HEK293 (cell line): Measurements from ENCODE around the gene GJA9.
A peak's percentile ranks its signal among the peaks of the same experiment; 100 is the strongest.

Experiments used
- GLIS2 ChIP-seq: fragments of 450-650 bp; formaldehyde crosslinking; IDR thresholded peaks from 2 replicates; pipeline ENCODE4 v1.5.1; 2016; ENCODE audit warnings: missing biosample characterization, missing genetic modification characterization
- KLF1 ChIP-seq: fragments of 450-650 bp; formaldehyde crosslinking; IDR thresholded peaks from 2 replicates; pipeline ENCODE4 v1.5.1; 2016; ENCODE audit warnings: missing biosample characterization, missing genetic modification characterization
- KLF8 ChIP-seq: fragments of 450-650 bp; formaldehyde crosslinking; IDR thresholded peaks from 2 replicates; pipeline ENCODE4 v1.5.1; 2016; ENCODE audit warnings: missing biosample characterization, missing genetic modification characterization
- OSR2 ChIP-seq: fragments of 450-650 bp; formaldehyde crosslinking; IDR thresholded peaks from 2 replicates; pipeline ENCODE4 v1.5.1; 2016; ENCODE audit warnings: missing biosample characterization, missing genetic modification characterization
- SP3 ChIP-seq: fragments of 450-650 bp; formaldehyde crosslinking; IDR thresholded peaks from 2 replicates; pipeline ENCODE4 v1.5.1; 2016; ENCODE audit warnings: missing biosample characterization, missing genetic modification characterization
- TRIM28 ChIP-seq: IDR thresholded peaks from 2 replicates; pipeline ENCODE4 v1.6.1; 2011; ENCODE audit warnings: low read length, control low read depth, borderline replicate concordance
- ZBTB7A ChIP-seq: fragments of 450-650 bp; formaldehyde crosslinking; IDR thresholded peaks from 2 replicates; pipeline ENCODE4 v1.5.1; 2016; ENCODE audit warnings: low read depth, missing biosample characterization, missing genetic modification characterization
- ZFP37 ChIP-seq: fragments of 450-650 bp; formaldehyde crosslinking; IDR thresholded peaks from 2 replicates; pipeline ENCODE4 v1.5.1; 2016; ENCODE audit warnings: missing biosample characterization, missing genetic modification characterization
- ZNF16 ChIP-seq: fragments of 450-650 bp; formaldehyde crosslinking; IDR thresholded peaks from 2 replicates; pipeline ENCODE4 v1.5.1; 2016; ENCODE audit warnings: low read depth, missing biosample characterization, missing genetic modification characterization
- ZNF239 ChIP-seq: fragments of 450-650 bp; formaldehyde crosslinking; IDR thresholded peaks from 2 replicates; pipeline ENCODE4 v1.5.1; 2016; ENCODE audit warnings: missing biosample characterization, missing genetic modification characterization
- ZNF26 ChIP-seq: fragments of 450-650 bp; formaldehyde crosslinking; IDR thresholded peaks from 2 replicates; pipeline ENCODE4 v1.5.1; 2016; ENCODE audit warnings: missing biosample characterization, missing genetic modification characterization
- ZNF280D ChIP-seq: fragments of 450-650 bp; formaldehyde crosslinking; IDR thresholded peaks from 2 replicates; pipeline ENCODE4 v1.5.1; 2016; ENCODE audit warnings: missing biosample characterization, missing genetic modification characterization
- ZNF394 ChIP-seq: fragments of 450-650 bp; formaldehyde crosslinking; IDR thresholded peaks from 2 replicates; pipeline ENCODE4 v1.5.1; 2016; ENCODE audit warnings: missing biosample characterization, missing genetic modification characterization, mild to moderate bottlenecking, moderate library complexity, borderline replicate concordance
- ZNF521 ChIP-seq: fragments of 450-650 bp; formaldehyde crosslinking; IDR thresholded peaks from 2 replicates; pipeline ENCODE4 v1.5.1; 2017; ENCODE audit warnings: missing biosample characterization, mild to moderate bottlenecking, missing genetic modification characterization
- ZNF560 ChIP-seq: fragments of 450-650 bp; formaldehyde crosslinking; IDR thresholded peaks from 2 replicates; pipeline ENCODE4 v1.5.1; 2017; ENCODE audit warnings: missing biosample characterization, missing genetic modification characterization, borderline replicate concordance
- ZNF623 ChIP-seq: fragments of 450-650 bp; formaldehyde crosslinking; IDR thresholded peaks from 2 replicates; pipeline ENCODE4 v1.5.1; 2016; ENCODE audit warnings: missing biosample characterization, missing genetic modification characterization
- ZNF626 ChIP-seq: fragments of 450-650 bp; sonication (Bioruptor Pico); formaldehyde crosslinking; IDR thresholded peaks from 2 replicates; pipeline ENCODE4 v1.5.1; 2018; ENCODE audit warnings: missing biosample characterization, missing genetic modification characterization, inconsistent platforms
- ZNF629 ChIP-seq: fragments of 450-650 bp; formaldehyde crosslinking; IDR thresholded peaks from 2 replicates; pipeline ENCODE4 v1.5.1; 2017; ENCODE audit warnings: missing biosample characterization, missing genetic modification characterization
- ZNF670 ChIP-seq: fragments of 450-650 bp; formaldehyde crosslinking; IDR thresholded peaks from 2 replicates; pipeline ENCODE4 v1.5.1; 2016; ENCODE audit warnings: missing biosample characterization, missing genetic modification characterization, low read depth
- ZNF830 ChIP-seq: fragments of 450-650 bp; IDR thresholded peaks from 2 replicates; pipeline ENCODE4 v1.5.0; 2018; ENCODE audit warnings: missing biosample characterization, missing genetic modification characterization, low read depth, mild to moderate bottlenecking, moderate library complexity
- TF ChIP-seq, protein P1 (sequence below): fragments of 450-650 bp; formaldehyde crosslinking; IDR thresholded peaks from 2 replicates; pipeline ENCODE4 v1.5.1; 2017; ENCODE audit warnings: missing biosample characterization, missing genetic modification characterization
- TF ChIP-seq, protein P2 (sequence below): fragments of 450-650 bp; formaldehyde crosslinking; IDR thresholded peaks from 2 replicates; pipeline ENCODE4 v1.5.1; 2016; ENCODE audit warnings: missing biosample characterization, missing genetic modification characterization
- TF ChIP-seq, protein P3 (sequence below): fragments of 450-650 bp; formaldehyde crosslinking; IDR thresholded peaks from 2 replicates; pipeline ENCODE4 v1.5.1; 2016; ENCODE audit warnings: missing biosample characterization, missing genetic modification characterization
- TF ChIP-seq, protein P4 (sequence below): fragments of 450-650 bp; formaldehyde crosslinking; IDR thresholded peaks from 2 replicates; pipeline ENCODE4 v1.5.1; 2016; ENCODE audit warnings: missing biosample characterization, missing genetic modification characterization

GJA9 gene

DNA sequence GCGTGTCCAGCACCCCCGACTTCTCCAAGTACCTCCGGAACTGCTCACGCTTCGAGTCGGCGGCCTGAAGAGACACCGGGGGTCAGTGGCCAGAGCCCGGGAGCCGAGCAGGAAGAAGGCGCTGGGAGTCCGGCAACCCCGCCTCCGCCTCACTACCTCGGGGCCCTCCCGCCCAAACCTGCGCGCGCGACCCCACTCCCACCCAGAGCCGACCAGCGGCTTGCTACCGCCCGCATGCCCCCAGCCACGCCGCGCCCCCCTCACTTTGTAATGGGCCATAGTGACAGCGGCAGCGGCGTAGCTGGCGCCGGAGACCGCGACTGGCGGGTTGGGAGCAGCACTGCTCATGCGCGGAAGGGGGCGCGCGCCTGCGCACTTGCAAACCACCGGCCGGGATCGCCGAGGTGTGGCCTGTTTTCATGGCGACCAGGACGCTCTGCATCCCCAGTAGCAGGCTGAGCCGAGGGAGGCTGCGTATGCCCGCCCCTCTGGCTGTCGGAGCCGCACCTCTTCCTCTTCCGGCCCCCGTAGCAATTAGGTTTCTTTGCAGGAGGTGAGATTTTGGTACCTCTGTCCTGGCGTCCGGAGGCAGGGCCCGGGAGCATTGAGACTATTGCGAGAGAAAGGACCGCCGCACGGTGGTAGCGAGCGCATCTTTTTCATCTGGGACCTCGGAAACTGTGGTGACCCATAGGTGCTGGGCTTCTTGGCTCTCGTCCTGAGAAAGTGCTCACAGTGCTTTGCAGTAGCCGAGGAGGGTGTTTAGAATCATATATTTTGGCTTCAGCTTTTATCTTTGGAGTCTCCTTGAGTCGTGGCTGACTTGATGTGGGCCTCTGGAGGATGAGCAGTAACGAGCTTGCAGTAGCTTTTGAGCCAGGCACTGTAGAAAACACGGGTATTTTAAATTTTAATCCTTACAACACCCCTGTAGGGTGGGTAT, 8.1 kb downstream of the GJA9 start, which contains the start of gene MYCBP (continued):
- TF ChIP-seq ZNF16 (no peak), ZNF670 (tag by site-specific recombination) (no peak), KLF1 (peak; percentile 60), OSR2 (tag by site-specific recombination) (peak; percentile 58; the same call in 1 of the 2 replicates), GLIS2 (tag by site-specific recombination) (peak; percentile 94), ZNF239 (no peak), ZNF626 (tag by site-specific recombination) (no peak), ZNF280D (tag by site-specific recombination) (no peak), TRIM28 (no peak), ZBTB7A (tag by site-specific recombination) (0 out of 2 replicates have a peak, but pooled peaks have one; percentile 53), ZNF26 (tag by site-specific recombination) (no peak), ZNF521 (tag by site-specific recombination) (no peak), ZNF830 (no peak), ZNF623 (tag by site-specific recombination) (no peak), ZNF629 (tag by site-specific recombination) (no peak), KLF8 (peak; percentile 66; the same call in 1 of the 2 replicates), ZNF560 (no peak), SP3 (tag by site-specific recombination) (peak; percentile 87), ZNF394 (tag by site-specific recombination) (no peak), ZFP37 (tag by site-specific recombination) (peak; percentile 47)
- TF ChIP-seq, protein P1, sequence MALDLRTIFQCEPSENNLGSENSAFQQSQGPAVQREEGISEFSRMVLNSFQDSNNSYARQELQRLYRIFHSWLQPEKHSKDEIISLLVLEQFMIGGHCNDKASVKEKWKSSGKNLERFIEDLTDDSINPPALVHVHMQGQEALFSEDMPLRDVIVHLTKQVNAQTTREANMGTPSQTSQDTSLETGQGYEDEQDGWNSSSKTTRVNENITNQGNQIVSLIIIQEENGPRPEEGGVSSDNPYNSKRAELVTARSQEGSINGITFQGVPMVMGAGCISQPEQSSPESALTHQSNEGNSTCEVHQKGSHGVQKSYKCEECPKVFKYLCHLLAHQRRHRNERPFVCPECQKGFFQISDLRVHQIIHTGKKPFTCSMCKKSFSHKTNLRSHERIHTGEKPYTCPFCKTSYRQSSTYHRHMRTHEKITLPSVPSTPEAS (tag by site-specific recombination), result no peak
- TF ChIP-seq, protein P2, sequence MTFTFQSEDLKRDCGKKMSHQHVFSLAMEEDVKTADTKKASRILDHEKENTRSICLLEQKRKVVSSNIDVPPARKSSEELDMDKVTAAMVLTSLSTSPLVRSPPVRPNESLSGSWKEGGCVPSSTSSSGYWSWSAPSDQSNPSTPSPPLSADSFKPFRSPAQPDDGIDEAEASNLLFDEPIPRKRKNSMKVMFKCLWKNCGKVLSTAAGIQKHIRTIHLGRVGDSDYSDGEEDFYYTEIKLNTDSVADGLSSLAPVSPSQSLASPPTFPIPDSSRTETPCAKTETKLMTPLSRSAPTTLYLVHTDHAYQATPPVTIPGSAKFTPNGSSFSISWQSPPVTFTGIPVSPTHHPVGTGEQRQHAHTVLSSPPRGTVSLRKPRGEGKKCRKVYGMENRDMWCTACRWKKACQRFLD (tag by site-specific recombination), result no peak
- TF ChIP-seq, protein P3, sequence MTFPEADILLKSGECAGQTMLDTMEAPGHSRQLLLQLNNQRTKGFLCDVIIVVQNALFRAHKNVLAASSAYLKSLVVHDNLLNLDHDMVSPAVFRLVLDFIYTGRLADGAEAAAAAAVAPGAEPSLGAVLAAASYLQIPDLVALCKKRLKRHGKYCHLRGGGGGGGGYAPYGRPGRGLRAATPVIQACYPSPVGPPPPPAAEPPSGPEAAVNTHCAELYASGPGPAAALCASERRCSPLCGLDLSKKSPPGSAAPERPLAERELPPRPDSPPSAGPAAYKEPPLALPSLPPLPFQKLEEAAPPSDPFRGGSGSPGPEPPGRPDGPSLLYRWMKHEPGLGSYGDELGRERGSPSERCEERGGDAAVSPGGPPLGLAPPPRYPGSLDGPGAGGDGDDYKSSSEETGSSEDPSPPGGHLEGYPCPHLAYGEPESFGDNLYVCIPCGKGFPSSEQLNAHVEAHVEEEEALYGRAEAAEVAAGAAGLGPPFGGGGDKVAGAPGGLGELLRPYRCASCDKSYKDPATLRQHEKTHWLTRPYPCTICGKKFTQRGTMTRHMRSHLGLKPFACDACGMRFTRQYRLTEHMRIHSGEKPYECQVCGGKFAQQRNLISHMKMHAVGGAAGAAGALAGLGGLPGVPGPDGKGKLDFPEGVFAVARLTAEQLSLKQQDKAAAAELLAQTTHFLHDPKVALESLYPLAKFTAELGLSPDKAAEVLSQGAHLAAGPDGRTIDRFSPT, result no peak
- TF ChIP-seq, protein P4, sequence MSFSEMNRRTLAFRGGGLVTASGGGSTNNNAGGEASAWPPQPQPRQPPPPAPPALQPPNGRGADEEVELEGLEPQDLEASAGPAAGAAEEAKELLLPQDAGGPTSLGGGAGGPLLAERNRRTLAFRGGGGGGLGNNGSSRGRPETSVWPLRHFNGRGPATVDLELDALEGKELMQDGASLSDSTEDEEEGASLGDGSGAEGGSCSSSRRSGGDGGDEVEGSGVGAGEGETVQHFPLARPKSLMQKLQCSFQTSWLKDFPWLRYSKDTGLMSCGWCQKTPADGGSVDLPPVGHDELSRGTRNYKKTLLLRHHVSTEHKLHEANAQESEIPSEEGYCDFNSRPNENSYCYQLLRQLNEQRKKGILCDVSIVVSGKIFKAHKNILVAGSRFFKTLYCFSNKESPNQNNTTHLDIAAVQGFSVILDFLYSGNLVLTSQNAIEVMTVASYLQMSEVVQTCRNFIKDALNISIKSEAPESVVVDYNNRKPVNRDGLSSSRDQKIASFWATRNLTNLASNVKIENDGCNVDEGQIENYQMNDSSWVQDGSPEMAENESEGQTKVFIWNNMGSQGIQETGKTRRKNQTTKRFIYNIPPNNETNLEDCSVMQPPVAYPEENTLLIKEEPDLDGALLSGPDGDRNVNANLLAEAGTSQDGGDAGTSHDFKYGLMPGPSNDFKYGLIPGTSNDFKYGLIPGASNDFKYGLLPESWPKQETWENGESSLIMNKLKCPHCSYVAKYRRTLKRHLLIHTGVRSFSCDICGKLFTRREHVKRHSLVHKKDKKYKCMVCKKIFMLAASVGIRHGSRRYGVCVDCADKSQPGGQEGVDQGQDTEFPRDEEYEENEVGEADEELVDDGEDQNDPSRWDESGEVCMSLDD, result no peak
